Hepatocyte (in vitro differentiated cells): ENCODE measurements around the gene CRTC2. TPM values are rescaled to one million over a fixed set of nuclear protein-coding genes. Genes with fewer than 3 reads are reported as not detected.
A peak's percentile ranks its signal among the peaks of the same experiment; 100 is the strongest.

Source experiments
- DNase-seq: peaks from one replicate; pipeline ENCODE4 v3.0.0-alpha.2; 2016; ENCODE audit warnings: low spot score
- H2AFZ ChIP-seq: fragments of 200-600 bp; sonication (generic); 2 replicates; pipeline ENCODE4 v1.6.0; 2016; ENCODE audit warnings: antibody characterized with exemption, mild to moderate bottlenecking
- H3K27ac ChIP-seq: fragments of 200-600 bp; sonication (generic); 2 replicates; pipeline ENCODE4 v1.5.1; 2016; ENCODE audit warnings: mild to moderate bottlenecking
- H3K27me3 ChIP-seq: fragments of 200-600 bp; sonication (generic); 2 replicates; pipeline ENCODE4 v1.6.1; 2016
- H3K36me3 ChIP-seq: fragments of 200-600 bp; sonication (generic); replicated peaks from 2 replicates; pipeline ENCODE4 v1.5.1; 2016; ENCODE audit warnings: low read depth; ENCODE audit not compliant: insufficient read depth
- H3K4me1 ChIP-seq: fragments of 200-600 bp; sonication (generic); 2 replicates; pipeline ENCODE4 v1.5.1; 2016; ENCODE audit warnings: mild to moderate bottlenecking, moderate library complexity; ENCODE audit not compliant: insufficient read depth
- H3K4me2 ChIP-seq: fragments of 200-600 bp; sonication (generic); 2 replicates; pipeline ENCODE4 v1.6.0; 2016
- H3K4me3 ChIP-seq: fragments of 200-600 bp; sonication (generic); 2 replicates; pipeline ENCODE4 v1.5.1; 2016; ENCODE audit warnings: mild to moderate bottlenecking
- H3K79me2 ChIP-seq: fragments of 200-600 bp; sonication (generic); 2 replicates; pipeline ENCODE4 v1.6.0; 2017; ENCODE audit warnings: mild to moderate bottlenecking
- H3K9me2 ChIP-seq: fragments of 200-600 bp; sonication (generic); replicated peaks from 2 replicates; pipeline ENCODE4 v1.6.0; 2017; ENCODE audit warnings: mild to moderate bottlenecking; ENCODE audit not compliant: insufficient read depth
- H3K9me3 ChIP-seq: fragments of 200-600 bp; sonication (generic); 2 replicates; pipeline ENCODE4 v1.5.1; 2016; ENCODE audit warnings: low read depth, mild to moderate bottlenecking
- H4K20me1 ChIP-seq: fragments of 200-600 bp; sonication (generic); 2 replicates; pipeline ENCODE4 v1.6.0; 2016; ENCODE audit warnings: mild to moderate bottlenecking; ENCODE audit not compliant: insufficient read depth, poor library complexity, severe bottlenecking
- CTCF ChIP-seq: fragments of 200-600 bp; sonication (generic); IDR thresholded peaks from 2 replicates; pipeline ENCODE4 v1.5.1; 2016; ENCODE audit warnings: antibody characterized with exemption, mild to moderate bottlenecking; ENCODE audit not compliant: poor library complexity
- EZH2 ChIP-seq: fragments of 200-600 bp; sonication (generic); IDR thresholded peaks from 2 replicates; pipeline ENCODE4 v1.6.1; 2016; ENCODE audit warnings: antibody characterized with exemption, mild to moderate bottlenecking, borderline replicate concordance
- EZH2phosphoT487 ChIP-seq: fragments of 200-600 bp; sonication (generic); IDR thresholded peaks from one replicate; pipeline ENCODE4 v1.6.1; 2018; ENCODE audit warnings: antibody characterized with exemption, mild to moderate bottlenecking, low read depth, moderate library complexity; ENCODE audit not compliant: unreplicated experiment, severe bottlenecking
- WGBS: methylation state at CpG from one replicate; pipeline ENCODE4 v1.1.6; 2016; ENCODE audit warnings: low lambda C conversion rate; ENCODE audit errors: missing lambda C conversion rate; 5-methylcytosine and 5-hydroxymethylcytosine counted together
- polyA plus RNA-seq: library from polyadenylated mRNA; unstranded; fragments of >200 nt; fragmentation: Nextera tagmentation; extraction: Ambion mirVana; gene quantifications from 2 replicates; pipeline ENCODE4 v1.2.1, GENCODE V29; 2016
- total RNA-seq: library from RNA; depleted of rRNA; stranded (reverse); fragments of >200 nt; gene quantifications from 2 replicates; pipeline ENCODE4 v1.2.3, GENCODE V29; 2014

CRTC2 gene
- total and polyA plus RNA-seq, 2 experiments from 2014 or later: 10.5 to 28.0 TPM

GRCh38 chr1:153953859-153954365 is 4.5 kb downstream of the CRTC2 start:
- Histone ChIP-seq H3K4me1 (peaks cover 15% of the 10 kb centered on the region), H3K4me2 (peak overlapping the region; percentile 12), H3K79me2 (peaks cover 55% of the 10 kb centered on the region), H3K27ac (peak overlapping the region; percentile 33), H4K20me1 (peaks cover 40% of the 10 kb centered on the region), H3K27me3 (no peaks in the 10 kb centered on the region), H3K9me2 (no peaks in the 10 kb centered on the region), H3K4me3 (no peak overlapping the region), H2AFZ (no peak overlapping the region), H3K9me3 (no peaks in the 10 kb centered on the region), H3K36me3 (no peaks in the 10 kb centered on the region)
- 66% methylated on average over 4 of the region's 4 CpGs for WGBS
- TF ChIP-seq CTCF (no peak), EZH2 (no peak), EZH2phosphoT487 (no peak)
- DNase-seq: peak; percentile 62

- H3K36me3 ChIP-seq: no peaks in the 10 kb centered on the region
- TF ChIP-seq CTCF (no peak), EZH2 (no peak), EZH2phosphoT487 (no peak)
- H3K79me2 ChIP-seq: peaks cover 43% of the 10 kb centered on the region
- no peak for DNase-seq
- H3K9me2 ChIP-seq: no peaks in the 10 kb centered on the region
- no peaks in the 10 kb centered on the region for H3K27me3 ChIP-seq
- H2AFZ ChIP-seq: no peak overlapping the region
- H4K20me1 ChIP-seq: peaks cover 29% of the 10 kb centered on the region
- H3K27ac ChIP-seq: no peak overlapping the region
- H3K4me1 ChIP-seq: peaks cover 10% of the 10 kb centered on the region
- no peak overlapping the region for H3K4me3 ChIP-seq
- 98% methylated on average over 2 of the region's 2 CpGs for WGBS
- H3K4me2 ChIP-seq: no peak overlapping the region
- H3K9me3 ChIP-seq: no peaks in the 10 kb centered on the region
These were observed 6.6 kb downstream of the CRTC2 start for GRCh38 chr1:153951801-153952200.

GRCh38 chr1:153951183-153951582 is 7.2 kb downstream of the CRTC2 start:
- Histone ChIP-seq H3K27me3 (no peaks in the 10 kb centered on the region), H3K4me1 (peaks cover 10% of the 10 kb centered on the region), H2AFZ (no peak overlapping the region), H4K20me1 (peaks cover 23% of the 10 kb centered on the region), H3K9me2 (no peaks in the 10 kb centered on the region), H3K4me2 (no peak overlapping the region), H3K27ac (no peak overlapping the region), H3K9me3 (no peaks in the 10 kb centered on the region), H3K36me3 (no peaks in the 10 kb centered on the region), H3K79me2 (peaks cover 37% of the 10 kb centered on the region), H3K4me3 (no peak overlapping the region)
- no peak for TF ChIP-seq EZH2phosphoT487
- TF ChIP-seq EZH2: no peak
- TF ChIP-seq CTCF: no peak
- DNase-seq: no peak
- 98% methylated on average over 8 of the region's 11 CpGs for WGBS
